Prostate gland (tissue), 2 donors: ENCODE measurements around the gene PRR5.

Experiments
- CTCF ChIP-seq, 4 experiments: fragments of 200-600 bp in 2 of 4; fragments of 450-650 bp in 2 of 4; sonication (generic) in 2 of 4; IDR thresholded peaks; 1 replicate in 3 of 4; 2 replicates in 1 of 4; pipeline ENCODE4 v1.5.1; 2016 to 2019; ENCODE audit warnings: antibody characterized with exemption in 4 of 4, mild to moderate bottlenecking in 2 of 4, moderate library complexity in 2 of 4
- POLR2A ChIP-seq: fragments of 450-650 bp; IDR thresholded peaks from one replicate; pipeline ENCODE4 v1.6.1; 2016; ENCODE audit warnings: antibody characterized with exemption, mild to moderate bottlenecking
- POLR2AphosphoS5 ChIP-seq: sonication (generic); formaldehyde crosslinking; IDR thresholded peaks from one replicate; pipeline ENCODE4 v1.6.1; 2017; ENCODE audit warnings: antibody characterized with exemption

DNA sequence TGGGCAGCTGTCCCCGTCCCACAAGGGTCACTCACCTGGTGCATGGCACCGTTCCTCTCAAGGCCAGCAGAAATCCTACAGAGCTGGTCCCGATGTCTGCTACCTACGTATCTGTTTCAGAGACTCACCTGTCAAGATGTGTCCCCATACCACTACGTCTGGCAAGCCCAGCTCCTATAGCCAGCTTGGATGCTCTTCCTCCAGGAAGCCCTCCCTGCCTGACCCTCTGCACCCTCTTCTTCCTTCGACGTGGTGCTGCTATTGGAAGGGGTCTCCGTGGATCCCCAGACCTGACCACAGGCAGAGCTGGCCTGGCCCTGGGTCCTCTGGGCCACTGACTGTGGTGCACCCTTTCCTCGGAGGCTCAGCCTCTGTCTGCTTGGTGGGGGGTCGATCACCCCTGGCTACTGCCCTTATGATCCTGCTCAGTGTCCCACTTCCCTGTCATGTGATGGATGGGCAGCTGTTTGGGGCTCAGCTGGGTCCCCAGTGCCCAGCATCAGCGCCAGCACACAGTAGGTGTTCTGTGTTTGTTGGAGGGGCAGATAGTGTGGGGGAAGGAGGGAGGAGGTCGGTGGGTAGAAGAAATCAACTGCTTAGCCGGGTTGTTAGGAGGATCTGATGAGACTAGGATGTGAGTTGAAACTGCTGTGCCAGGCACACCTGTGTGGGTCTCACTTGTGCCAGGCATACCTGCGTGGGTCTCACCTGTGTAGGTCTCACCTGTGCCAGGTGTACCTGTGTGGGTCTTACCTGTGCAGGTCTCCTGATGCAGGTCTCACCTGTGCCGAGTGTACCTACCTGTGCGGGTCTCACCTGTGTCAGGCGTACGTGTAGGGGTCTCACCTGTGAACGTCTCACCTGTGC lies 28.7 kb downstream of the PRR5 start:
- TF ChIP-seq CTCF (IDR thresholded peaks at IDR 0.05) (no peak), POLR2AphosphoS5 (no peak), POLR2A (no peak)
